GM12878 (cell line): Measurements from ENCODE around the gene CA5A. TPM values are rescaled to one million over a fixed set of nuclear protein-coding genes. Genes with fewer than 3 reads are reported as not detected.
"Not testable (repeated sequence)": the region's sequence is repeated elsewhere in the genome, so short reads cannot be mapped to it uniquely, and the experiment has no call there.

Experiments
- ATAC-seq: fragments of 200-7000 bp; cut with Tn5 transposase; 3 replicates; pipeline ENCODE4 v1.9.1; 2020; ENCODE audit warnings: mild to moderate bottlenecking, moderate library complexity
- BruUV-seq: library from RNA; stranded (reverse); fragments of 400-500 nt; replicated peaks from 2 replicates; lab custom pipeline; 2021; lab: Mats Ljungman, UMichigan
- CTCF ChIA-PET: fragments of 300-600 bp; sonication (Branson Sonifier 250); formaldehyde crosslinking; extraction: SDS; loops from one replicate; lab custom pipeline; 2021; ENCODE audit warnings: inconsistent platforms; lab: Yijun Ruan, JAX
- POLR2A ChIA-PET: fragments of 350-600 bp; formaldehyde crosslinking; extraction: SDS; loops from one replicate; lab custom pipeline; 2021; ENCODE audit warnings: inconsistent platforms; lab: Charles Lee
- RAD21 ChIA-PET: fragments of 300-600 bp; sonication (Branson Sonifier 250); formaldehyde crosslinking; loops from one replicate; lab custom pipeline; 2023; ENCODE audit warnings: antibody characterized with exemption; ENCODE audit not compliant: unreplicated experiment; lab: Charles Lee
- SMC1A ChIA-PET: fragments of 300-600 bp; sonication (Branson Sonifier 250); formaldehyde crosslinking; loops from one replicate; lab custom pipeline; 2023; ENCODE audit not compliant: unreplicated experiment, uncharacterized antibody; lab: Charles Lee
- DNase-seq: peaks from one replicate; pipeline ENCODE4 v3.0.0-alpha.2; 2011; ENCODE audit warnings: low read depth, low spot score
- FAIRE-seq: peaks from 3 replicates; lab custom pipeline; 2011; peaks lifted over from hg19 to GRCh38; lab: Jason Lieb, UNC
- H2AFZ ChIP-seq: 2 replicates; pipeline ENCODE4 v1.6.0; 2011; ENCODE audit warnings: low read depth, low read length, control low read depth; ENCODE audit not compliant: control insufficient read depth
- H3K27ac ChIP-seq: 2 replicates; pipeline ENCODE4 v1.5.1; 2011; ENCODE audit warnings: control low read depth; ENCODE audit not compliant: control insufficient read depth, insufficient read depth
- H3K27me3 ChIP-seq, 2 experiments: replicated peaks in 1 of 2; 2 replicates each; pipeline versions ENCODE4 v1.6.0 to v1.6.1; 2011; ENCODE audit warnings: low read length in 1 of 2; ENCODE audit not compliant: control insufficient read depth in 2 of 2, insufficient read depth in 2 of 2
- H3K36me3 ChIP-seq, 2 experiments: 2 replicates each; pipeline ENCODE4 v1.5.1; 2011; ENCODE audit warnings: low read length in 1 of 2; ENCODE audit not compliant: control insufficient read depth in 2 of 2, insufficient read depth in 2 of 2
- H3K4me1 ChIP-seq: 2 replicates; pipeline ENCODE4 v1.6.1; 2011; ENCODE audit warnings: mild to moderate bottlenecking, low read length, moderate library complexity, mixed read lengths; ENCODE audit not compliant: control insufficient read depth, insufficient read depth
- H3K4me2 ChIP-seq: 2 replicates; pipeline ENCODE4 v1.6.0; 2011; ENCODE audit warnings: control low read depth; ENCODE audit not compliant: control insufficient read depth, insufficient read depth
- H3K4me3 ChIP-seq: fragments of 200-600 bp; sonication (generic); 2 replicates; pipeline ENCODE4 v1.5.1; 2016
- H3K79me2 ChIP-seq: 2 replicates; pipeline ENCODE4 v1.6.0; 2011; ENCODE audit warnings: low read length; ENCODE audit not compliant: control insufficient read depth, insufficient read depth
- H3K9ac ChIP-seq: 2 replicates; pipeline ENCODE4 v1.8.0; 2011; ENCODE audit warnings: low read length, control low read depth, mixed read lengths; ENCODE audit not compliant: control insufficient read depth, insufficient read depth
- H3K9me3 ChIP-seq: replicated peaks from 3 replicates; pipeline ENCODE4 v1.5.1; 2011; ENCODE audit warnings: mild to moderate bottlenecking, low read length; ENCODE audit not compliant: control insufficient read depth, insufficient read depth
- H4K20me1 ChIP-seq: 2 replicates; pipeline ENCODE4 v1.6.0; 2011; ENCODE audit not compliant: control insufficient read depth, insufficient read depth
- WGBS: methylation state at CpG from one replicate; pipeline ENCODE4 v1.1.6; 2016; ENCODE audit warnings: low lambda C conversion rate; ENCODE audit not compliant: insufficient replicate concordance, insufficient coverage; ENCODE audit errors: missing lambda C conversion rate; 5-methylcytosine and 5-hydroxymethylcytosine counted together
- in situ Hi-C: fragments of 300-500 bp; cut with MboI; formaldehyde crosslinking; loops from 9 replicates; pipeline ENCODE4 v1.14.3; 2018; ENCODE audit warnings: mixed read lengths
- intact Hi-C: fragments of 100-400 bp; cut with micrococcal nuclease; formaldehyde crosslinking; loops from one replicate; pipeline ENCODE4 v1.14.2; 2022; ENCODE audit not compliant: unreplicated experiment
- polyA plus RNA-seq, 11 experiments: library from polyadenylated mRNA; depleted of rRNA in 4 of 11; unstranded in 6 of 11; stranded (reverse) in 5 of 11; fragments of >200 nt; fragmentation: Nextera tagmentation in 4 of 11; fragmentation: Illumina TruSeq in 1 of 11; extraction: Ambion mirVana in 4 of 11; extraction: Trizol in 1 of 11; gene quantifications; 1 replicate in 1 of 11; 2 replicates in 10 of 11; pipeline versions ENCODE4 v1.2.1 to v1.2.3, GENCODE V29; 2011 to 2016; ENCODE audit warnings: inconsistent platforms in 2 of 11, missing spikeins in 2 of 11, low read depth in 1 of 11
- total RNA-seq, 4 experiments: library from RNA; depleted of rRNA in 3 of 4; stranded (reverse); fragments of >200 nt in 3 of 4; fragmentation: Illumina TruSeq in 1 of 4; extraction: Trizol in 1 of 4; gene quantifications; 2 replicates each; pipeline versions ENCODE4 v1.2.1 to v1.2.3, GENCODE V29; 2013 to 2021

CA5A gene
- total and polyA plus RNA-seq, 10 of the 15 experiments (the other 5 are each of a cell fraction or from before 2014, with no cell fraction given) = not detected

GRCh38 chr16:87887931-87888330 is 48.4 kb downstream of the CA5A start:
- SMC1A ChIA-PET = interaction anchor here (1.3 to 1.4 kb wide), 2 partner anchors 12 to 109 kb away, joined by 3 read pairs; no protein-coding TSS in a partner anchor
- H4K20me1 ChIP-seq, H3K79me2 ChIP-seq, H3K9ac ChIP-seq, DNase-seq, H3K4me3 ChIP-seq, H3K4me1 ChIP-seq, H2AFZ ChIP-seq, BruUV-seq, FAIRE-seq, H3K9me3 ChIP-seq, intact Hi-C loops, ATAC-seq, H3K27me3 ChIP-seq, POLR2A ChIA-PET, H3K36me3 ChIP-seq, H3K4me2 ChIP-seq, H3K27ac ChIP-seq, in situ Hi-C loops: not testable (repeated sequence)
- 73% methylated on average over 8 of the region's 8 CpGs for WGBS
- CTCF ChIA-PET = interaction anchor here (2.3 kb wide), 1 partner anchor 38 kb away, joined by 4 read pairs; no protein-coding TSS in a partner anchor
- RAD21 ChIA-PET = interaction anchor here (1.0 kb wide), 1 partner anchor 119 kb away, joined by 4 read pairs; no protein-coding TSS in a partner anchor

GRCh38 chr16:87885371-87885967 is 50.9 kb downstream of the CA5A start:
- H3K27ac ChIP-seq, DNase-seq, H2AFZ ChIP-seq, RAD21 ChIA-PET, H4K20me1 ChIP-seq, POLR2A ChIA-PET, H3K9ac ChIP-seq, ATAC-seq, FAIRE-seq, H3K79me2 ChIP-seq, H3K36me3 ChIP-seq, H3K4me1 ChIP-seq, intact Hi-C loops, in situ Hi-C loops, H3K27me3 ChIP-seq, H3K4me3 ChIP-seq, H3K4me2 ChIP-seq, BruUV-seq, H3K9me3 ChIP-seq: not testable (repeated sequence)
- 21% methylated on average over 7 of the region's 8 CpGs for WGBS
- CTCF ChIA-PET = interaction anchor here (0.9 to 2.3 kb wide), 2 partner anchors 14 to 36 kb away, joined by 4 read pairs; no protein-coding TSS in a partner anchor
- SMC1A ChIA-PET = interaction anchor here (1.4 kb wide), 1 partner anchor 14 kb away, joined by 3 read pairs; no protein-coding TSS in a partner anchor
